Measurements from ENCODE around the gene PWP1.

Gene PWP1

GRCh38 chr12:107663277-107663676, 22.3 kb upstream of the PWP1 start:
- DNase-seq (ENCODE audit: low read depth) = no peak
- TF ChIP-seq CTCF (IDR thresholded peaks at IDR 0.05; ENCODE audit: control insufficient read depth, insufficient read depth, low read depth, low read length, missing control alignments) = no peak

DNA sequence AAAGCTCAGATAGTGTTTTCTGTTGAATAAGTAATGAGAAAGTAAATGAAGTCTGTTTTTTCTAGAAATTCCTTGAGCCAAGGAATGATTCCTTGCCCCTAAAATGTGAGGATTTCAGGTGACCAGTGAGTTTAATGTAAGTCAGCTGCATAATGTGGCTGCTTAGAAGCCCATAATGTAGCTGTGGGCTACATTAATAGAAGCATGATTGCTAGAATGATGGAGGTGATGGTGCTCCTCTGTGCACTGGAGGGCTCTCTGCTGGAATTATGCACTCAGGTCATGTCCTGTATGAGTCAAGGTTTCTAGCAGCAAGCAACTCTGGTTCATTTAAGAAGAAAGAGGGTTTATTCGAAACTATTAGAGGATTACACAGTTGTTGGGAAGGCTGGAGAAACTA, 19.6 kb upstream of the PWP1 start:
- no peak overlapping the region for H3K4me3 ChIP-seq (ENCODE audit: control insufficient read depth, low read depth, low read length)
- no peak for TF ChIP-seq CTCF (IDR thresholded peaks at IDR 0.05; ENCODE audit: control insufficient read depth, insufficient read depth, low read depth, low read length, missing control alignments)
- no peak for DNase-seq (ENCODE audit: low read depth)

More at GRCh38 chr12:107663277-107663676, 22.3 kb upstream of the PWP1 start:
- H3K4me3 ChIP-seq (ENCODE audit: control insufficient read depth, low read depth, low read length) = no peak overlapping the region

GRCh38 chr12:107667464-107667863, 18.1 kb upstream of the PWP1 start:
- no peak overlapping the region for H3K4me3 ChIP-seq (ENCODE audit: control insufficient read depth, low read depth, low read length)
- DNase-seq (ENCODE audit: low read depth) = no peak
- TF ChIP-seq CTCF (IDR thresholded peaks at IDR 0.05; ENCODE audit: control insufficient read depth, insufficient read depth, low read depth, low read length, missing control alignments) = no peak

GRCh38 chr12:107668320-107669098, 17.1 kb upstream of the PWP1 start:
- no peak for DNase-seq (ENCODE audit: low read depth)
- TF ChIP-seq CTCF (IDR thresholded peaks at IDR 0.05; ENCODE audit: control insufficient read depth, insufficient read depth, low read depth, low read length, missing control alignments) = no peak
- no peak overlapping the region for H3K4me3 ChIP-seq (ENCODE audit: control insufficient read depth, low read depth, low read length)

- no peak for TF ChIP-seq CTCF (IDR thresholded peaks at IDR 0.05; ENCODE audit: control insufficient read depth, insufficient read depth, low read depth, low read length, missing control alignments)
- no peak for DNase-seq (ENCODE audit: low read depth)
- H3K4me3 ChIP-seq (ENCODE audit: control insufficient read depth, low read depth, low read length) = no peak overlapping the region
These were observed 15.7 kb upstream of the PWP1 start for GRCh38 chr12:107669946-107670345.

DNA sequence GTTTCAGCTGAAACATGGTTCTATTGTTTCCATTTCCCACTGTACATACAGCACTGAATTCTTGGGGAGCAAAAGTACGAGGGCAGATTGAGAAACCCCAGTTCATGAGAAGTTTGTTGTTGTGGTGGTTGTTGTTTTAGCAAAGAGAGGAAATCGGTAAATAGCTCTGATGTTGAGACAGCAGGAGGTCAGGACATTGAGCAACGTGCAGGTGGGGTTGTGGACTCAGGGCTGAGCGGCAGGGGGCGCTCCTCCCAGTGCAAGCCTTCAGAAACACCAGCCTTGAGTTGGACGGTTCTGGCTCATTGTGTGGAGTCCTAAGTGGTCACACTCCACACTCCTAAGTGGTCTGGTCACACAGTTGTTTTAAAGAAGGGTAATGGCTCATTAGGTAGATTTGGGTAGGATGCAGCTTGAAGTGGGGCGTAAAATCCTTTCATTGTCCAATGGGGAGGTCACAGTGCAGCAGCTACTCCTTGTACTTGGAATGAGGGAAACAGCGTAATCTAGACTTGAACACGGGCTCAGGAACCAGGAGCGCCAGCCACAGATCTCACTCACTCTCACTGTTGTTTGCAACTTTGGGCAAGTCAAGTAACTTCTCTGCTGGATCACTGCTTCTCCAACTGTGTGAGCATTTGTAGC, 14.5 kb upstream of the PWP1 start:
- DNase-seq (ENCODE audit: low read depth) = no peak
- no peak overlapping the region for H3K4me3 ChIP-seq (ENCODE audit: control insufficient read depth, low read depth, low read length)
- peak; percentile 60 for TF ChIP-seq CTCF (IDR thresholded peaks at IDR 0.05; ENCODE audit: control insufficient read depth, insufficient read depth, low read depth, low read length, missing control alignments)

Data from AG09309 (cell line).